ENCODE data around the gene MTHFS.

MTHFS gene

DNA sequence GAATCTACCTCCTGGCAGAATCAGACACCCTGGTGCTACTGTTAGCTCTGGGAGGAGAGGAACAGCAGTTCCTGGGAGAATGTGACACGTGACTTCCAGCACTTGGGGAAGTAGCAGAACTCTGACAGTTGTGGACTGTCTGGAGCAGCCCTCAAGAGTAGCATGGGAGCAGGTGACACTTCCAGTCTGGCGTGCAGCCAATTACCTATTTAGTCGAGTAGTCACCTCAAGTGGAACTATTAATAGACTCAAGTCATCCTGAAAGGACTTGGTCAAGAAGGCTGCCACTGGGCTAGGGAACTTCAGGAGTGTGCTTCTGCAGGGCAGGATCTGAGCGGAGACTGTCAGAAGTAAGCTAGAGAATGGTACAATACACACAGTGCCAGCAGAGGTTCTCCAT lies 62.3 kb downstream of the MTHFS start:
- Histone ChIP-seq H3K9ac (ENCODE audit: low read depth, low read length) (no peak overlapping the region), H3K9me3 (ENCODE audit: control insufficient read depth, insufficient read depth, low read length) (no peaks in the 10 kb centered on the region), H3K27me3 (ENCODE audit: control insufficient read depth, insufficient read depth, low read length) (no peaks in the 10 kb centered on the region), H3K27ac (ENCODE audit: low read depth, low read length) (no peak overlapping the region), H3K4me1 (ENCODE audit: control insufficient read depth, insufficient read depth, low read length) (no peaks in the 10 kb centered on the region), H3K4me3 (ENCODE audit: low read depth, low read length) (no peak overlapping the region), H3K36me3 (ENCODE audit: control insufficient read depth, insufficient read depth, low read length) (peaks cover 15% of the 10 kb centered on the region)

DNA sequence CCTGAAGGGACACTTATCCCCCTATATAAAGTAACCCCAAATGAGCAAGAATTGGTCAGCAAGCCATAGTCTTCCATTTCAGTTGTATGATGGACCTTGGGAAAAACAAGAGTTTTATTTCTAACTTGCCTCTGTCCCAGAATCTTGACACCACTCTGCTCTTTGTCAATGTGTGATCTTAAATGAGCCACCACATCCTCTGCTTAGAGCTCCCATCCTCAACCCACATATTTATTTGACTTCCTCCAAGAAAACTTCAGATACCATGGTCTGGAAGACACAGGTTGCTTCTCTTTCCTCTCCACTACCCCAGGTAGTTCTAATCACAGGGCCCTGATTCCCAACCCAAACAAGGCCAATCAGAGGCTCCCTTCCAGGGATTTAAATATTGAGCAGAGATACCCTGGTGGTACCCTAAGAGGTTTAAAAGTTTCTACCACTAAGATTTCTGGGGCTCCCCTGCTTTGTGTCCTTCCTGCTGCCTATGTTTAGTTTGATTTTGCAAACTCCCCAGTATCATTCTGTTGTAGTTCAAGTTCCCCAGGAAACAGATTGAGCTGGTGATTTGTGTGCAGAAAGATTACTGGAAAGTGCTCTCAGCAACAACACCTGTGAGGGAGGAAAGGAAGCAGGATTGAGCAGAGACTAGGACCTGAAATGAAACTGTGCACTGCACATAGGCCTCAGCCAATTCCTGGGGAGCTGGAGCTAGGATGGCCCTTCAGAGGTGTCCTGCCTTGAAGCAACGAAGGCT lies 64.3 kb downstream of the MTHFS start:
- Histone ChIP-seq H3K27ac (ENCODE audit: low read depth, low read length) (no peak overlapping the region), H3K4me1 (ENCODE audit: control insufficient read depth, insufficient read depth, low read length) (no peaks in the 10 kb centered on the region), H3K9ac (ENCODE audit: low read depth, low read length) (no peak overlapping the region), H3K9me3 (ENCODE audit: control insufficient read depth, insufficient read depth, low read length) (no peaks in the 10 kb centered on the region), H3K27me3 (ENCODE audit: control insufficient read depth, insufficient read depth, low read length) (no peaks in the 10 kb centered on the region), H3K36me3 (ENCODE audit: control insufficient read depth, insufficient read depth, low read length) (peaks cover 4% of the 10 kb centered on the region; the same call in 1 of the 2 replicates), H3K4me3 (ENCODE audit: low read depth, low read length) (no peak overlapping the region)

DNA sequence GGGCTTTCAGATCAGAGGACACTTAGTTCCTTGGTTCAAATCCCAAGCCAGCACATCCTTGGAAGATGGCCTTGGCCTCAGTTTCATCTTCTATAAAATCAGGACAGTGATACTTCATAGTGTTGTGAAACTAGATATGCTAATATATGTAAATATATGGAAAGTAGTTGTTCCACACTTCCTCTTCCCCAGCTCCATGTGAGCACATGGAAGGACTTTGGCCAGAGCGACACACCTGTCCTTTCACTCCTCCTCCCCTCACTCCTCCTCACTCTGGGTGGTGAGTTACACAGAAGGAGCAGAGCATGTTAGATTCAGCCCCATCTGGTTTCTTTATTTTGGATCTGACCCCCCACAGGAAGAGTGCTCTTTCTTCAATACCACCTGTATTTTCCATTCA lies 65.2 kb downstream of the MTHFS start:
- Histone ChIP-seq H3K36me3 (ENCODE audit: control insufficient read depth, insufficient read depth, low read length) (peaks cover 4% of the 10 kb centered on the region; the same call in 1 of the 2 replicates), H3K27ac (ENCODE audit: low read depth, low read length) (no peak overlapping the region), H3K9me3 (ENCODE audit: control insufficient read depth, insufficient read depth, low read length) (no peaks in the 10 kb centered on the region), H3K4me1 (ENCODE audit: control insufficient read depth, insufficient read depth, low read length) (no peaks in the 10 kb centered on the region), H3K4me3 (ENCODE audit: low read depth, low read length) (no peak overlapping the region), H3K27me3 (ENCODE audit: control insufficient read depth, insufficient read depth, low read length) (no peaks in the 10 kb centered on the region), H3K9ac (ENCODE audit: low read depth, low read length) (no peak overlapping the region)

DNA sequence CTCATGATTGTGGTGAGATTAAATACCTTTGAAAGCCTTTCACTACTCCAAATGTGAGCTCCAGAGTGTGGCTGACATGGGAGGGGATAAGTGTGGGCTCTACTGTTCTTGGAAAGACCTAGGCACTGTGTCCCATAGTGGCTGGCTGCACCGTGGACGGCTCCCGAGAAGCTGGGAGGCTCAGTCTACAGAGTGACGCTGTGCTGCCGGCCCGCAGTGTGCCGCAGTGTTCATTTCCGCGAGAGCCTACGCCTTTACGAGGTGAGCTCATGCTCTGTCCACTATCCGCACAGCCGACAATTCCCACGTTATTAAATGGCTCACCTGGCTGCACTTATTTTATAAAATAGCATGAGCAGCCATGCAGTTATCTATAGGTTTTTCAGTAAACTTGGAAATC lies 66.9 kb downstream of the MTHFS start:
- Histone ChIP-seq H3K27ac (ENCODE audit: low read depth, low read length) (no peak overlapping the region), H3K9ac (ENCODE audit: low read depth, low read length) (no peak overlapping the region), H3K9me3 (ENCODE audit: control insufficient read depth, insufficient read depth, low read length) (no peaks in the 10 kb centered on the region), H3K4me3 (ENCODE audit: low read depth, low read length) (no peak overlapping the region), H3K4me1 (ENCODE audit: control insufficient read depth, insufficient read depth, low read length) (no peaks in the 10 kb centered on the region), H3K27me3 (ENCODE audit: control insufficient read depth, insufficient read depth, low read length) (no peaks in the 10 kb centered on the region), H3K36me3 (ENCODE audit: control insufficient read depth, insufficient read depth, low read length) (peaks cover 4% of the 10 kb centered on the region; the same call in 1 of the 2 replicates)

DNA sequence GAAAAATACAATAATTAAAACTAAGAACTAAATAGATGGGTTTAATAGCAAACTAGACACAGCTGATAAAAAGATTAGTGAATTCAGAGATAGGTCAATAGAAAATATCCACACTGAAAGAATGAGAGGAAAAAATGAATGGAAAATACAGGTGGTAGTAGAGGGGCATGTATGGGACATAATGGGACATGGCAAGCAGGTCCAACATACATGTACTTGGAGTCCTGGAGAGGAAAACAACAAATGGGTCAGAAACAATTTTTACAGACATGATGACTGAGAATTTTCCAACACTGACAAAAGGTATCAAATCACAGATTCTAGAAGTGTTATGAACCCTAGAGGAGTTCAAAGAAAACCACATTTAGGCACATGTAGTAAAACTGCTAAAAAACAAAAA lies 68.4 kb downstream of the MTHFS start:
- Histone ChIP-seq H3K27ac (ENCODE audit: low read depth, low read length) (no peak overlapping the region), H3K4me3 (ENCODE audit: low read depth, low read length) (no peak overlapping the region), H3K9me3 (ENCODE audit: control insufficient read depth, insufficient read depth, low read length) (no peaks in the 10 kb centered on the region), H3K27me3 (ENCODE audit: control insufficient read depth, insufficient read depth, low read length) (no peaks in the 10 kb centered on the region), H3K4me1 (ENCODE audit: control insufficient read depth, insufficient read depth, low read length) (no peaks in the 10 kb centered on the region), H3K36me3 (ENCODE audit: control insufficient read depth, insufficient read depth, low read length) (no peaks in the 10 kb centered on the region), H3K9ac (ENCODE audit: low read depth, low read length) (no peak overlapping the region)

DNA sequence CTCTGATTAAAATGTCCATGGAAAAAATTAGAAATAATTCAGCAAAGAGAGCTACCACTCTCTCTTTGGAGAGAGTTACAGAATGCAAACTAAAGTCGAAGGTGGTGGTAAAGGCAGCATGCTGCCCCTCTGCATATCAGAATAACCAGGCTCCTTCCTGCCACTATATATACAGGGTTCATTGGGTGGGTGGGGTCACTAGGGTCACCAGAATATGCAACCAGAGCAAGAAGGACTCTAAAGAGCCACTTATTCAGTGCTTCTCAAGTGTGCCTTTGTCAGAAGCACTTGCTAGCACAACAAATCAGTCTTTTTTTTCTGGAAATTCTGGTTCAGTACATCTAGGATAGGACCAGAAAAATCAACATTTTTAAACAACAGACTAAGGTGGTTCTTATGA lies 70.0 kb downstream of the MTHFS start:
- Histone ChIP-seq H3K4me1 (ENCODE audit: control insufficient read depth, insufficient read depth, low read length) (no peaks in the 10 kb centered on the region), H3K27ac (ENCODE audit: low read depth, low read length) (no peak overlapping the region), H3K36me3 (ENCODE audit: control insufficient read depth, insufficient read depth, low read length) (no peaks in the 10 kb centered on the region), H3K9me3 (ENCODE audit: control insufficient read depth, insufficient read depth, low read length) (no peaks in the 10 kb centered on the region), H3K4me3 (ENCODE audit: low read depth, low read length) (no peak overlapping the region), H3K27me3 (ENCODE audit: control insufficient read depth, insufficient read depth, low read length) (no peaks in the 10 kb centered on the region), H3K9ac (ENCODE audit: low read depth, low read length) (no peak overlapping the region)

DNA sequence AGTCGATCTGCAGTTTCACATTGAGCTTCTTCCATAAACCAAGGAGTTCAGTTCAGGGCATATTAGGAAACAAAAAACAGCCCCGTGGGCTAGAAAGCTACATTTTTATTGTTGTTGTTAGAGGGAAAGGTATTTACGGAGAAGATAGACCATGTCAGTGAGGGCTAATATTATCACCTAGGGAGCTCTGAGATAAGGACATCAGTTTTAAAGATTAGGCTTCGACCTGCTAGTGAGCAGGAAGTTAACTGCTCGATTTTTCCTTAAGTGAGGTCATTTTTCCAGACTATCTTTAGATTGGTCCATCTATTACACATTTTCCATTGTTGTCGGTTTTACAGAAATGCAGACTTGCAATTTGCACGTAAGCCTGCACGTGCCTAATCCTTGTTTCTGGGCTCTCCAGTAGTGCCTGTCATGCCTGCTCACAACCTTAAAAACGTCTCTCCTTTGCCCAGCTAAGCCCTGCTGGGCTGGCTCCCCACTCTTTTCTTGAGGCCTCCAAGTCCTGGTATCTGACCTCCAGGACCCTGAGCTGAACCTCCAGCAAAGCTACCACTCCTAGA lies 72.6 kb downstream of the MTHFS start:
- Histone ChIP-seq H3K27ac (ENCODE audit: low read depth, low read length) (no peak overlapping the region), H3K9me3 (ENCODE audit: control insufficient read depth, insufficient read depth, low read length) (peaks cover 6% of the 10 kb centered on the region), H3K36me3 (ENCODE audit: control insufficient read depth, insufficient read depth, low read length) (no peaks in the 10 kb centered on the region), H3K9ac (ENCODE audit: low read depth, low read length) (no peak overlapping the region), H3K4me1 (ENCODE audit: control insufficient read depth, insufficient read depth, low read length) (no peaks in the 10 kb centered on the region), H3K4me3 (ENCODE audit: low read depth, low read length) (no peak overlapping the region), H3K27me3 (ENCODE audit: control insufficient read depth, insufficient read depth, low read length) (no peaks in the 10 kb centered on the region)

DNA sequence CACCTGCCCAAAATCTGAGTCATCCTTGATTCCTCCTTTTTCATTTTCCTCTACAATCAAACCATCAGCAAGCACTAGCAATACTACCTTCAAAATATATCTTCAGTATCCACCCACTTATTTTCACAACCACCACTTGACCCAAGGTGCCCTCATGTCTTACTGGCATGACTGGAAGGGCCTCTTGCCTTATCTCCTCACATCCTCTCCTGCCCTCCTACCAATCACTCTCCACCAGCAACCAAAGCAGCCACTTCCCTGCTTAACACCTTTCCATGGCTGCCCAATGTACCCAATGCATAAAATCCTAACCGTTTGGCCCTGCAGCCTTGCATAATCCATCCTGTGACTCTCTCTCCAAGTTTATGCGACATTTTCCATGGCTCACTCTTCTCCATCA lies 76.0 kb downstream of the MTHFS start:
- H3K4me1 ChIP-seq (ENCODE audit: control insufficient read depth, insufficient read depth, low read length) = peaks cover 8% of the 10 kb centered on the region
- no peak overlapping the region for H3K27ac ChIP-seq (ENCODE audit: low read depth, low read length)
- no peak overlapping the region for H3K9ac ChIP-seq (ENCODE audit: low read depth, low read length)
- H3K36me3 ChIP-seq (ENCODE audit: control insufficient read depth, insufficient read depth, low read length) = no peaks in the 10 kb centered on the region
- H3K4me3 ChIP-seq (ENCODE audit: low read depth, low read length) = no peak overlapping the region
- H3K27me3 ChIP-seq (ENCODE audit: control insufficient read depth, insufficient read depth, low read length) = no peaks in the 10 kb centered on the region
- peaks cover 6% of the 10 kb centered on the region for H3K9me3 ChIP-seq (ENCODE audit: control insufficient read depth, insufficient read depth, low read length)

DNA sequence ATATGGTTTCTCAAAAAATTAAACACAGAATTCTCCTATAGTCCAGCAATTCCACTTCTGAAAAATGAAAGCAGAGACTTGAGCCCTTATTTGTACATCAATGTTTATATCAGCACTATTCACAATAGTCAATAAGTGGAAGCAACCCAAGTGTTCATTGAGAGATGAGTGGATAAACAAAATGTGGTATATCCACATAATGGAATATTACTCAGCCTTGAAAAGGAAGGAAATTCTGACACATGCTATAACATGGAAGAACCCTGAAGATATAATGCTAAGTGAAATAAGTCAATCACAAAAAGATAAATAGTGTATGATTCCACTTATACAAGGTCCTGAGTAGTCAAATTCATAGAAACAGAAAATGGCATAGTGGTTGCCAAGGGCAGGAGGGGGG lies 76.6 kb downstream of the MTHFS start:
- Histone ChIP-seq H3K36me3 (ENCODE audit: control insufficient read depth, insufficient read depth, low read length) (no peaks in the 10 kb centered on the region), H3K4me3 (ENCODE audit: low read depth, low read length) (no peak overlapping the region), H3K9me3 (ENCODE audit: control insufficient read depth, insufficient read depth, low read length) (peaks cover 6% of the 10 kb centered on the region), H3K9ac (ENCODE audit: low read depth, low read length) (no peak overlapping the region), H3K27me3 (ENCODE audit: control insufficient read depth, insufficient read depth, low read length) (no peaks in the 10 kb centered on the region), H3K4me1 (ENCODE audit: control insufficient read depth, insufficient read depth, low read length) (peaks cover 8% of the 10 kb centered on the region), H3K27ac (ENCODE audit: low read depth, low read length) (no peak overlapping the region)

DNA sequence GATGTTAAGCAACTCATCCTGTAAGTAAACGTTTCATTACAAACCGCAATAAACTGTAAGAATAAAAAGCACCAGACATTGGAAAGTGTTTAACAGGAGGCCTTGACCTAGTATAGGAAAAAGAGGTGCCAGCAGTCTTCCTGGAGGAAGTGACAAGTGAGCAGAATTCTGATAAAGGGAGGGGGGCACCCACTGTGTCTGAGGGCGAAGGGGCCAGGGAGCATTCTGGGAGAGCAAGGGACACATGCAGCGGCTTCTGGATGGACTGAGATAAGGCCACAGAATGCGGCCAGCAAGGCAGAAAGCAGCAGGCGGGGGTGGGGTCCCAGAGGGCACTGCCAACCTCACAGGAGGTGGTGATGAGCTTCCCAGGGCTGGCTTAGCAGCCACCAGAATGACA lies 80.2 kb downstream of the MTHFS start:
- H3K9me3 ChIP-seq (ENCODE audit: control insufficient read depth, insufficient read depth, low read length) = peaks cover 6% of the 10 kb centered on the region
- H3K27me3 ChIP-seq (ENCODE audit: control insufficient read depth, insufficient read depth, low read length) = no peaks in the 10 kb centered on the region
- peaks cover 8% of the 10 kb centered on the region for H3K4me1 ChIP-seq (ENCODE audit: control insufficient read depth, insufficient read depth, low read length)
- H3K4me3 ChIP-seq (ENCODE audit: low read depth, low read length) = no peak overlapping the region
- no peak overlapping the region for H3K9ac ChIP-seq (ENCODE audit: low read depth, low read length)
- no peaks in the 10 kb centered on the region for H3K36me3 ChIP-seq (ENCODE audit: control insufficient read depth, insufficient read depth, low read length)
- H3K27ac ChIP-seq (ENCODE audit: low read depth, low read length) = no peak overlapping the region

DNA sequence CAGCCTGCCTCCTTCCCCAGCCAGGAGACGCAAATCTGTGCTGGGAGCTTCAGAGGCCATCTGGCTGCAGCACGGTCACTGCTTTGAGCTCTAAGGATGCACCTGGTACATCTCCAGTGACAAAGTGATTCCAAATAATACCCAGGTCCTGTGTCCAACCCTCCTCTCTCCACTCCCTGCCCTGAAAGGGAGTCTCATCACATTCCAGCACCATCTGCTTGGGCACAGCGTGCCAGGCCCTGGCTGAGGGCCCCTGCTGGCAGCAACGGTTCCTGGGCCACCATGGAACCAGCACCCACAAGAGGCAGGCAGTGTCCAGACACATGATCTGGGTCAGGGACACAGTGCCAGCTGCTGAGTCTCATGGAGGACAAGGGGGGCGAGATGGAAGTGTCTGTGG lies 81.3 kb downstream of the MTHFS start:
- no peaks in the 10 kb centered on the region for H3K36me3 ChIP-seq (ENCODE audit: control insufficient read depth, insufficient read depth, low read length)
- no peak overlapping the region for H3K27ac ChIP-seq (ENCODE audit: low read depth, low read length)
- peaks cover 8% of the 10 kb centered on the region for H3K4me1 ChIP-seq (ENCODE audit: control insufficient read depth, insufficient read depth, low read length)
- H3K9me3 ChIP-seq (ENCODE audit: control insufficient read depth, insufficient read depth, low read length) = peaks cover 5% of the 10 kb centered on the region
- no peak overlapping the region for H3K9ac ChIP-seq (ENCODE audit: low read depth, low read length)
- H3K4me3 ChIP-seq (ENCODE audit: low read depth, low read length) = no peak overlapping the region
- no peaks in the 10 kb centered on the region for H3K27me3 ChIP-seq (ENCODE audit: control insufficient read depth, insufficient read depth, low read length)
